Measurements from ENCODE around the gene SLC25A22.

DNA sequence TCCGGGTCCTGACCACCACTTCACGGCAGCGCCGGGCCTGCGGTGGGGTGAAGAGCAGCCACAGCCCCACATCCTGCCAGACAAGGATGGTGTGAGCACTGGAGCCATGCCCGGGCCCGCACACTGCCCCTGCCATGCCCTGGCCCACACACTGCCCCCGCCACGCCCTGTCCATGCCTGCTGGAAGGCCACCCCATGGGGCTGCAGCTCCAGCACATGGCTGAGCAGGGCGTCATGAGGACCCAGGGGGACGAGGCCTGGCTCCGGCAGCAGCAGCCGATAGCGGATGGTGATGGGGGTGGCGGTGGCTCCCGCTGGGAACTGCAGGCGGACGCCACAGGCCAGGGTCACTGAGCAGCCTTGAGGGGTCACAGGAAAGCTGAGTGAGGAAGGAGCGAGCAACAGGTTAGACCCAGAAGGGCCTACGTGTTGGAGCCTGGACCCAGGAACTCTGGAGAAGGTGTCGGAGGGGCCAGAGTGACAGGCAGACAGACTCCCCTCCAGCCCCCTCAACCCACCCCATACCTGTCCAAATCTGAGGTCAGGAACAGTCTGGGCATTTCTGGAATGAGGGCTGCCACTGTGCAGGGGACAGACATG lies 4.0 kb upstream of the SLC25A22 start:
- TF ChIP-seq, protein P1, sequence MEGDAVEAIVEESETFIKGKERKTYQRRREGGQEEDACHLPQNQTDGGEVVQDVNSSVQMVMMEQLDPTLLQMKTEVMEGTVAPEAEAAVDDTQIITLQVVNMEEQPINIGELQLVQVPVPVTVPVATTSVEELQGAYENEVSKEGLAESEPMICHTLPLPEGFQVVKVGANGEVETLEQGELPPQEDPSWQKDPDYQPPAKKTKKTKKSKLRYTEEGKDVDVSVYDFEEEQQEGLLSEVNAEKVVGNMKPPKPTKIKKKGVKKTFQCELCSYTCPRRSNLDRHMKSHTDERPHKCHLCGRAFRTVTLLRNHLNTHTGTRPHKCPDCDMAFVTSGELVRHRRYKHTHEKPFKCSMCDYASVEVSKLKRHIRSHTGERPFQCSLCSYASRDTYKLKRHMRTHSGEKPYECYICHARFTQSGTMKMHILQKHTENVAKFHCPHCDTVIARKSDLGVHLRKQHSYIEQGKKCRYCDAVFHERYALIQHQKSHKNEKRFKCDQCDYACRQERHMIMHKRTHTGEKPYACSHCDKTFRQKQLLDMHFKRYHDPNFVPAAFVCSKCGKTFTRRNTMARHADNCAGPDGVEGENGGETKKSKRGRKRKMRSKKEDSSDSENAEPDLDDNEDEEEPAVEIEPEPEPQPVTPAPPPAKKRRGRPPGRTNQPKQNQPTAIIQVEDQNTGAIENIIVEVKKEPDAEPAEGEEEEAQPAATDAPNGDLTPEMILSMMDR (IDR thresholded peaks at IDR 0.05 in 2 of 3, conservative IDR thresholded peaks at IDR 0.05 in 1 of 3; ENCODE audit: control insufficient read depth in 2 of 3, extremely low read depth in 1 of 3, insufficient read depth in 1 of 3, low read depth in 3 of 3, low read length in 3 of 3), result no peak
- no peak for TF ChIP-seq POLR2AphosphoS5 (IDR thresholded peaks at IDR 0.05; ENCODE audit: low read length)
- no peak for TF ChIP-seq EZH2 (IDR thresholded peaks at IDR 0.05; ENCODE audit: borderline replicate concordance, control insufficient read depth, low read depth, low read length)
- no peak for TF ChIP-seq CHD1 (IDR thresholded peaks at IDR 0.05; ENCODE audit: low read depth, low read length)
- TF ChIP-seq POLR2A (IDR thresholded peaks at IDR 0.05; ENCODE audit: low read depth, low read length), result no peak
- TF ChIP-seq SP1 (IDR thresholded peaks at IDR 0.05; ENCODE audit: low read depth, low read length), result no peak
- TF ChIP-seq, protein P2, sequence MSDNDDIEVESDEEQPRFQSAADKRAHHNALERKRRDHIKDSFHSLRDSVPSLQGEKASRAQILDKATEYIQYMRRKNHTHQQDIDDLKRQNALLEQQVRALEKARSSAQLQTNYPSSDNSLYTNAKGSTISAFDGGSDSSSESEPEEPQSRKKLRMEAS (IDR thresholded peaks at IDR 0.05; ENCODE audit: low read depth, low read length), result no peak
- TF ChIP-seq HDAC6 (IDR thresholded peaks at IDR 0.05; ENCODE audit: unreplicated experiment), result no peak
- TF ChIP-seq FOS (IDR thresholded peaks at IDR 0.05; ENCODE audit: borderline replicate concordance, extremely low read depth, insufficient read length), result no peak
- no peak for TF ChIP-seq JUND (IDR thresholded peaks at IDR 0.05; ENCODE audit: low read depth, low read length)
- no peak for TF ChIP-seq SREBF2 (IDR thresholded peaks at IDR 0.05; ENCODE audit: low read length)
- TF ChIP-seq MTA2 (IDR thresholded peaks at IDR 0.05; ENCODE audit: low read depth), result no peak
- no peak for TF ChIP-seq TAF1 (IDR thresholded peaks at IDR 0.05; ENCODE audit: borderline replicate concordance, low read depth, low read length)
